ENCODE results near the gene MT1H.

- TF ChIP-seq POLR2A (IDR thresholded peaks at IDR 0.05): no peak
- peak in 5 of 6 experiments; percentile 29 to 71 (median 53) for TF ChIP-seq CTCF (IDR thresholded peaks at IDR 0.05)
Observed at GRCh38 chr16:56673921-56674320, 4.3 kb downstream of the MT1H start.

Measured in Peyer's patch (tissue), 4 donors.